Osteoblast (primary cell): ENCODE data around the gene ARL13B. TPM values are rescaled to one million over a fixed set of nuclear protein-coding genes. Genes with fewer than 3 reads are reported as not detected.

Source experiments
- DNase-seq: peaks from one replicate; pipeline ENCODE4 v3.0.0; 2011; ENCODE audit warnings: low spot score, mixed read lengths; ENCODE audit not compliant: insufficient read length; ENCODE audit errors: missing footprints
- H2AFZ ChIP-seq: 2 replicates; pipeline ENCODE4 v1.6.0; 2011; ENCODE audit warnings: mild to moderate bottlenecking, low read length
- H3K27ac ChIP-seq: 2 replicates; pipeline ENCODE4 v1.5.1; 2011; ENCODE audit warnings: mild to moderate bottlenecking, low read depth, low read length, moderate library complexity
- H3K27me3 ChIP-seq: 2 replicates; pipeline ENCODE4 v1.6.0; 2012; ENCODE audit warnings: mild to moderate bottlenecking, control low read depth, inconsistent platforms, low read length, moderate library complexity; ENCODE audit not compliant: insufficient read depth
- H3K36me3 ChIP-seq: 2 replicates; pipeline ENCODE4 v1.5.1; 2011; ENCODE audit warnings: mild to moderate bottlenecking, low read length, control low read depth, moderate library complexity; ENCODE audit not compliant: insufficient read depth
- H3K4me1 ChIP-seq: 2 replicates; pipeline ENCODE4 v1.5.1; 2011; ENCODE audit warnings: mild to moderate bottlenecking, low read length, control low read depth, moderate library complexity; ENCODE audit not compliant: insufficient read depth
- H3K4me2 ChIP-seq: 2 replicates; pipeline ENCODE4 v1.6.0; 2011; ENCODE audit warnings: mild to moderate bottlenecking, low read length; ENCODE audit not compliant: insufficient read depth
- H3K4me3 ChIP-seq: fragments of 200-600 bp; sonication (generic); 3 replicates; pipeline ENCODE4 v1.5.1; 2012; ENCODE audit warnings: mild to moderate bottlenecking, low read length, inconsistent platforms; ENCODE audit not compliant: insufficient read depth
- H3K79me2 ChIP-seq: 2 replicates; pipeline ENCODE4 v1.6.0; 2012; ENCODE audit warnings: mild to moderate bottlenecking, low read length, control low read depth, inconsistent platforms; ENCODE audit not compliant: insufficient read depth
- H3K9me3 ChIP-seq: 2 replicates; pipeline ENCODE4 v1.5.1; 2011; ENCODE audit warnings: low read depth, low read length, control low read depth
- H4K20me1 ChIP-seq: 2 replicates; pipeline ENCODE4 v1.6.0; 2012; ENCODE audit warnings: mild to moderate bottlenecking, low read length, control low read depth; ENCODE audit not compliant: insufficient read depth
- total RNA-seq: library from RNA; depleted of rRNA; stranded (reverse); fragments of >200 nt; gene quantifications from 2 replicates; pipeline ENCODE4 v1.2.3, GENCODE V29; 2012
- TF ChIP-seq, protein P1 (sequence below): IDR thresholded peaks from 2 replicates; pipeline ENCODE4 v1.5.1; 2011; ENCODE audit warnings: mild to moderate bottlenecking, low read depth, low read length, moderate library complexity; ENCODE audit errors: extremely low read depth

The ARL13B gene
- total RNA-seq, 1 donor: 18.1 TPM

DNA sequence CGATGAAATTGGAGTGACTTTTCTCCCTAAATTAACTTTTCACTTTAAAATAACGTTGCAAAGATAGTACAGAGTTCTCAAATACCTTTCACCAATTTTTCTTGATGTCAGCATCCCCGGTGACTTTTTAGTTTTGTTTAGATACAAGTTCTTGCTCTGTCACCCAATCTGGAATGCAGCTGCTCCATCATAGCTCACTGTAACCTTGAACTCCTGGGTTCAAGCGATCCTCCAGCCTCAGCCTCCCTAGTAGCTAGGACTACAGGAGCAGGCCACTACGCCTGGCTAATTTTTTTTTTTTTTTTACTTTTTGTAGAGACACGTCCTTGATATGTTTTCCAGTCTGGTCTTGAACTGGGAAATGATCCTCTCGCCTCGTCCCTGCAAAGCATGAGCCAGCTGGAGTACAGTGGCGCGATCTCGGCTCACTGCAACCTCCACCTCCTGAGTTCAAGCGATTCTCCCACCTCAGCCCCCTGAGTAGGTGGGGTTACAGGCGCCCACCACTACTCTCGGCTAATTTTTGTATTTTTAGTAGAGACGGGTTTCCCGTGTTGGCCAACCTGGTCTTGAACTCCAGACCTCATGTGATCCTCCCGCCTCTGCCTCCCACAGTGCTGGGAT, 83.7 kb downstream of the ARL13B start:
- TF ChIP-seq, protein P1, sequence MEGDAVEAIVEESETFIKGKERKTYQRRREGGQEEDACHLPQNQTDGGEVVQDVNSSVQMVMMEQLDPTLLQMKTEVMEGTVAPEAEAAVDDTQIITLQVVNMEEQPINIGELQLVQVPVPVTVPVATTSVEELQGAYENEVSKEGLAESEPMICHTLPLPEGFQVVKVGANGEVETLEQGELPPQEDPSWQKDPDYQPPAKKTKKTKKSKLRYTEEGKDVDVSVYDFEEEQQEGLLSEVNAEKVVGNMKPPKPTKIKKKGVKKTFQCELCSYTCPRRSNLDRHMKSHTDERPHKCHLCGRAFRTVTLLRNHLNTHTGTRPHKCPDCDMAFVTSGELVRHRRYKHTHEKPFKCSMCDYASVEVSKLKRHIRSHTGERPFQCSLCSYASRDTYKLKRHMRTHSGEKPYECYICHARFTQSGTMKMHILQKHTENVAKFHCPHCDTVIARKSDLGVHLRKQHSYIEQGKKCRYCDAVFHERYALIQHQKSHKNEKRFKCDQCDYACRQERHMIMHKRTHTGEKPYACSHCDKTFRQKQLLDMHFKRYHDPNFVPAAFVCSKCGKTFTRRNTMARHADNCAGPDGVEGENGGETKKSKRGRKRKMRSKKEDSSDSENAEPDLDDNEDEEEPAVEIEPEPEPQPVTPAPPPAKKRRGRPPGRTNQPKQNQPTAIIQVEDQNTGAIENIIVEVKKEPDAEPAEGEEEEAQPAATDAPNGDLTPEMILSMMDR: no peak
- Histone ChIP-seq H3K36me3 (no peaks in the 10 kb centered on the region), H2AFZ (peak overlapping the region; percentile 94), H3K4me1 (peaks cover 15% of the 10 kb centered on the region), H3K4me2 (peak overlapping the region; percentile 94), H3K79me2 (peaks cover 26% of the 10 kb centered on the region), H3K27ac (peak overlapping the region; percentile 99), H3K4me3 (peak overlapping the region; percentile 88), H3K27me3 (no peaks in the 10 kb centered on the region), H4K20me1 (no peaks in the 10 kb centered on the region), H3K9me3 (no peaks in the 10 kb centered on the region)
- no peak for DNase-seq

DNA sequence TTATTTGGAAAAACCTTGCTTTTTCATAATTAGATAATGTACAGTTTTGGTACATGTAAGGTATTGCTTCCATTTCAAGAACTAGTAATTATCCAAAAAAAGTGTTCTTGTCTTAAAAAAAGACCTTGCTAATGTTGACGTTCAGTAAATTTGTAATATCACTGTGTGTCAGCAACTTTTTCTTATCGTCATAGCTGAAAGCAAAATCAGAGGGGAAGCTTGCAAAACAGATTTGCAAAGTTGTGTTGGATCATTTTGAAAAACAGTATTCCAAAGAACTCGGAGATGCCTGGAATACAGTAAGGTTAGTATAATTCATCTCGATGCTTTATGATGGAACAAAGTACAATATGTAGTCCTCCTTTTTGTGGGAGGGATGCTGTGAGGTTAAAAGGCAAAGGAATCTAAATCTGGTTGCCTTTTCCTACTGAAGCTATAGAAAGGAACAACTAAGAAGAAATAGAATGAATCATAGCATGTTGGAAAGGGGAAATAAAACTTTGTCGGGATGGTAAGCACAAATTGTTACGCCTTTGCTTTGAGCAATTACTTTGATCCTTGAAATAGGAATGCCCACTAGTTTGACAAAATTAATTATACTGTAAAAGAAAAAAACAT, 84.4 kb downstream of the ARL13B start:
- DNase-seq: no peak
- H3K27ac ChIP-seq: peak overlapping the region; percentile 24
- TF ChIP-seq, protein P1: no peak

DNA sequence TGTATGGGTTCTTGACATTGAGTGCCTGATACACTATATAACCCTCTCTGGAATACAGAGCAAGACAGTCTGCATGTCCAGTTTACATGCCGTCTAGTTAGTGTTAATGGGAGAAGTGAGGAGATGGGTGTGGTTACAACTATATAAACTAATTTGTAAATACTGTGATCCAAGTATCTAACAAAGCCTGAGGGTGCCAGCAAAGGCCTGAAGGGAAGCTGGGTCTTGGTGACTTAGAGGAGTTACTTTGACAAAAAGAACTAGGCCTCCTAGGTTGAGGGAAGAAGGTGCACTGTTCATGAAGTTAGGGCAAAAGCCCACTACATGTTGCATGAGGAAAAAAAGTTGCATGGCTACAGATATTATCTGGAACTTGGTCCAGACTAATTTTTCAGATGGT, 85.2 kb downstream of the ARL13B start:
- Histone ChIP-seq H2AFZ (no peak overlapping the region), H3K27me3 (no peaks in the 10 kb centered on the region), H3K4me2 (no peak overlapping the region), H3K27ac (no peak overlapping the region), H3K4me3 (no peak overlapping the region), H3K9me3 (no peaks in the 10 kb centered on the region), H4K20me1 (no peaks in the 10 kb centered on the region), H3K4me1 (peaks cover 20% of the 10 kb centered on the region), H3K79me2 (peaks cover 28% of the 10 kb centered on the region), H3K36me3 (no peaks in the 10 kb centered on the region)
- TF ChIP-seq, protein P1: no peak
- DNase-seq: no peak

More for the DNA sequence above, 84.4 kb downstream of the ARL13B start:
- Histone ChIP-seq H3K9me3 (no peaks in the 10 kb centered on the region), H3K27me3 (no peaks in the 10 kb centered on the region), H3K4me3 (peak overlapping the region; percentile 88), H3K4me1 (peaks cover 20% of the 10 kb centered on the region), H3K36me3 (no peaks in the 10 kb centered on the region), H3K4me2 (peak overlapping the region; percentile 94), H2AFZ (no peak overlapping the region), H3K79me2 (peaks cover 26% of the 10 kb centered on the region), H4K20me1 (no peaks in the 10 kb centered on the region)

DNA sequence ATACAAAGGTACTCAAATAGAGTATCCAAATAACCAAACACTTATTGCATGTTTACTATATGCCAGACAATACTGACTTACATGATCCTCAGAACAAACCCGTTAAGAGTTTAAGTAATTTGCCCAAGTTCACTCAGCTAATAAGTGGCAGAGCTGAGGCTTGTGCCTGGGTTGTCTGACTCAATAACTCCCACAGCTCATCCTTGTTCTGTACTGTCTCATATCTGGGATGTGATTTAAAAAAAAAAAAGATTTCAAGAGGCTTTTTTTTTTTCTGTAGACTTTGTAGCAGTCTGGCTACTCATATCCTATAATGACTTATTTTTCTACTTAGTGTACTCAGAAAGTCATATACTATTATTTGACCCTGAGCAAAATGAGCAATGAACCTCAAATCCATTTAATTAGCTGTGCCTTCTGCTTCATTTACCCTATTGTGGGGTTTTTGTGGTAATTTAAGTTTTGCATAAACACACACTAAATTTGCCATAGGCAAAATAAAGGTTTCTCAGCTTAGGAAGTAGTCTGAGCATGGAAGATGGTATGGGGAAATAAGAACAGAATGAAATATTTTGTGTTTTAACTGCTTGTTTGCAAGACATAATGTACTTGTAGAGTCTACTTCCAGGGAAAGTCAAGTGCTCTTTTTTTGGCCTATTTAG, 86.0 kb downstream of the ARL13B start:
- Histone ChIP-seq H3K4me3 (no peak overlapping the region), H3K9me3 (no peaks in the 10 kb centered on the region), H3K79me2 (peaks cover 30% of the 10 kb centered on the region), H4K20me1 (no peaks in the 10 kb centered on the region), H3K27ac (no peak overlapping the region), H3K36me3 (no peaks in the 10 kb centered on the region), H3K4me1 (peaks cover 20% of the 10 kb centered on the region), H3K27me3 (no peaks in the 10 kb centered on the region), H3K4me2 (no peak overlapping the region), H2AFZ (no peak overlapping the region)
- TF ChIP-seq, protein P1: no peak
- no peak for DNase-seq
